GM23338 (cell line): ENCODE data around the gene ARL5C. TPM values are rescaled to one million over a fixed set of nuclear protein-coding genes. Genes with fewer than 3 reads are reported as not detected.

ENCODE experiments used
- ATAC-seq: fragments of 200-7000 bp; cut with Tn5 transposase; 3 replicates; pipeline ENCODE4 v1.9.1; 2020
- DNase-seq: peaks from one replicate; pipeline ENCODE4 v3.0.0-alpha.2; 2015; ENCODE audit warnings: low spot score
- H2AFZ ChIP-seq: fragments of 200-600 bp; sonication (generic); 2 replicates; pipeline ENCODE4 v1.8.0; 2016; ENCODE audit warnings: antibody characterized with exemption, mild to moderate bottlenecking, moderate library complexity
- H3F3A ChIP-seq: fragments of 200-600 bp; sonication (generic); replicated peaks from 2 replicates; pipeline ENCODE4 v1.8.0; 2017; ENCODE audit warnings: antibody characterized with exemption, mixed run types, low read depth
- H3K27ac ChIP-seq: fragments of 200-600 bp; sonication (generic); 2 replicates; pipeline ENCODE4 v1.6.1; 2016; ENCODE audit warnings: low read depth
- H3K27me3 ChIP-seq: fragments of 200-600 bp; sonication (generic); 2 replicates; pipeline ENCODE4 v1.8.0; 2016; ENCODE audit warnings: mild to moderate bottlenecking, mixed run types, moderate library complexity; ENCODE audit not compliant: insufficient read depth
- H3K36me3 ChIP-seq: fragments of 200-600 bp; sonication (generic); 2 replicates; pipeline ENCODE4 v1.8.0; 2016; ENCODE audit warnings: mild to moderate bottlenecking; ENCODE audit not compliant: insufficient read depth
- H3K4me1 ChIP-seq: fragments of 200-600 bp; sonication (generic); 2 replicates; pipeline ENCODE4 v1.8.0; 2016; ENCODE audit warnings: mild to moderate bottlenecking, moderate library complexity; ENCODE audit not compliant: insufficient read depth
- H3K4me2 ChIP-seq: fragments of 200-600 bp; sonication (generic); 2 replicates; pipeline ENCODE4 v1.7.1; 2017; ENCODE audit warnings: mixed run types
- H3K4me3 ChIP-seq: fragments of 200-600 bp; sonication (generic); 2 replicates; pipeline ENCODE4 v1.6.1; 2016; ENCODE audit warnings: mixed run types
- H3K79me2 ChIP-seq: fragments of 200-600 bp; sonication (generic); replicated peaks from 2 replicates; pipeline ENCODE4 v1.8.0; 2017; ENCODE audit warnings: mild to moderate bottlenecking; ENCODE audit not compliant: insufficient read depth
- H3K9me2 ChIP-seq: fragments of 200-600 bp; sonication (generic); 2 replicates; pipeline ENCODE4 v1.8.0; 2017; ENCODE audit not compliant: insufficient read depth
- H4K20me1 ChIP-seq: fragments of 200-600 bp; sonication (generic); replicated peaks from 2 replicates; pipeline ENCODE4 v1.8.0; 2017; ENCODE audit warnings: mild to moderate bottlenecking; ENCODE audit not compliant: insufficient read depth
- H3K27ac Mint-ChIP-seq: 2 replicates; pipeline ENCODE4 v1.8.0; 2020; ENCODE audit warnings: inconsistent platforms, mild to moderate bottlenecking, moderate library complexity, mixed read lengths
- H3K27me3 Mint-ChIP-seq: 3 replicates; pipeline ENCODE4 v1.8.0; 2022; ENCODE audit warnings: low read depth, mild to moderate bottlenecking, moderate library complexity, mixed read lengths, inconsistent platforms; ENCODE audit not compliant: insufficient read depth, poor library complexity
- H3K36me3 Mint-ChIP-seq: 3 replicates; pipeline ENCODE4 v1.8.0; 2021; ENCODE audit warnings: low read depth, mild to moderate bottlenecking, inconsistent platforms, moderate library complexity, mixed read lengths
- H3K4me1 Mint-ChIP-seq: 3 replicates; pipeline ENCODE4 v1.8.0; 2020; ENCODE audit warnings: mild to moderate bottlenecking, inconsistent platforms, mixed read lengths
- H3K4me3 Mint-ChIP-seq: 3 replicates; pipeline ENCODE4 v1.8.0; 2021; ENCODE audit warnings: moderate library complexity, mild to moderate bottlenecking, inconsistent platforms, mixed read lengths
- H3K9me3 Mint-ChIP-seq: 3 replicates; pipeline ENCODE4 v1.8.0; 2020; ENCODE audit warnings: moderate library complexity, mild to moderate bottlenecking, inconsistent platforms, mixed read lengths
- CREB1 ChIP-seq: fragments of 250-450 bp; sonication (Bioruptor Pico); IDR thresholded peaks from 2 replicates; pipeline ENCODE4 v1.5.0; 2020; ENCODE audit warnings: low read depth, mild to moderate bottlenecking, moderate library complexity
- CTCF ChIP-seq, 2 experiments: fragments of 200-600 bp in 1 of 2; sonication (generic) in 1 of 2; conservative IDR thresholded peaks; 2 replicates each; pipeline versions ENCODE4 v1.5.1 to v1.6.1; 2016 to 2017; ENCODE audit warnings: antibody characterized with exemption in 2 of 2, low read depth in 2 of 2, mild to moderate bottlenecking in 2 of 2, moderate library complexity in 1 of 2
- EZH2 ChIP-seq: fragments of 200-600 bp; sonication (generic); IDR thresholded peaks from one replicate; pipeline ENCODE4 v1.8.0; 2017; ENCODE audit warnings: antibody characterized with exemption, mild to moderate bottlenecking, low read depth; ENCODE audit not compliant: unreplicated experiment
- JUNB ChIP-seq: IDR thresholded peaks from one replicate; pipeline ENCODE4 v1.6.1; 2016; ENCODE audit warnings: antibody characterized with exemption; ENCODE audit not compliant: unreplicated experiment
- NANOG ChIP-seq: IDR thresholded peaks from 2 replicates; pipeline ENCODE4 v1.6.1; 2016; ENCODE audit warnings: antibody characterized with exemption, borderline replicate concordance
- POLR2AphosphoS5 ChIP-seq: IDR thresholded peaks from 2 replicates; pipeline ENCODE4 v1.6.1; 2016; ENCODE audit warnings: antibody characterized with exemption, low read depth
- REST ChIP-seq: IDR thresholded peaks from one replicate; pipeline ENCODE4 v1.6.1; 2018; ENCODE audit warnings: antibody characterized with exemption; ENCODE audit not compliant: unreplicated experiment
- STAT1 ChIP-seq: IDR thresholded peaks from one replicate; pipeline ENCODE4 v1.6.1; 2016; ENCODE audit warnings: antibody characterized with exemption; ENCODE audit not compliant: unreplicated experiment
- ZNF114 ChIP-seq: fragments of 250-450 bp; sonication (Bioruptor Pico); IDR thresholded peaks from 2 replicates; pipeline ENCODE4 v1.5.0; 2020; ENCODE audit warnings: mild to moderate bottlenecking, moderate library complexity
- ZNF331 ChIP-seq: fragments of 250-450 bp; sonication (Bioruptor Pico); IDR thresholded peaks from 2 replicates; pipeline ENCODE4 v1.5.0; 2020; ENCODE audit warnings: low read depth, mild to moderate bottlenecking, moderate library complexity
- polyA plus RNA-seq: library from polyadenylated mRNA; unstranded; fragments of >200 nt; fragmentation: Nextera tagmentation; extraction: Ambion mirVana; gene quantifications from 2 replicates; pipeline ENCODE4 v1.2.1, GENCODE V29; 2016
- total RNA-seq: library from RNA; depleted of rRNA; stranded (reverse); fragments of >200 nt; shearing (Covaris generic); gene quantifications from 2 replicates; pipeline ENCODE4 v1.2.3, GENCODE V29; 2014
- TF ChIP-seq, protein P1 (sequence below): IDR thresholded peaks from 2 replicates; pipeline ENCODE4 v1.6.1; 2016; ENCODE audit warnings: antibody characterized with exemption
- TF ChIP-seq, protein P2 (sequence below): fragments of 250-450 bp; sonication (Bioruptor Pico); IDR thresholded peaks from 2 replicates; pipeline ENCODE4 v1.5.0; 2020; ENCODE audit warnings: mild to moderate bottlenecking, moderate library complexity

Gene ARL5C
- total and polyA plus RNA-seq, 2 experiments from 2014 or later, result not detected

- Mint-ChIP-seq H3K4me3 (peak overlapping the region; percentile 67), H3K36me3 (peaks cover 23% of the 10 kb centered on the region), H3K27ac (peak overlapping the region; percentile 94), H3K9me3 (no peaks in the 10 kb centered on the region; the same call in 2 of the 3 replicates), H3K27me3 (peaks cover 23% of the 10 kb centered on the region), H3K4me1 (peaks cover 39% of the 10 kb centered on the region)
- Histone ChIP-seq H3K4me2 (no peak overlapping the region), H3F3A (peaks cover 17% of the 10 kb centered on the region), H4K20me1 (no peaks in the 10 kb centered on the region), H3K9me2 (no peaks in the 10 kb centered on the region), H3K79me2 (no peaks in the 10 kb centered on the region), H2AFZ (no peak overlapping the region), H3K27ac (no peak overlapping the region), H3K4me1 (peaks cover 18% of the 10 kb centered on the region), H3K4me3 (no peak overlapping the region), H3K27me3 (no peaks in the 10 kb centered on the region), H3K36me3 (no peaks in the 10 kb centered on the region)
- peak; percentile 92 for ATAC-seq
- DNase-seq, result peak; percentile 98
- TF ChIP-seq, protein P1, sequence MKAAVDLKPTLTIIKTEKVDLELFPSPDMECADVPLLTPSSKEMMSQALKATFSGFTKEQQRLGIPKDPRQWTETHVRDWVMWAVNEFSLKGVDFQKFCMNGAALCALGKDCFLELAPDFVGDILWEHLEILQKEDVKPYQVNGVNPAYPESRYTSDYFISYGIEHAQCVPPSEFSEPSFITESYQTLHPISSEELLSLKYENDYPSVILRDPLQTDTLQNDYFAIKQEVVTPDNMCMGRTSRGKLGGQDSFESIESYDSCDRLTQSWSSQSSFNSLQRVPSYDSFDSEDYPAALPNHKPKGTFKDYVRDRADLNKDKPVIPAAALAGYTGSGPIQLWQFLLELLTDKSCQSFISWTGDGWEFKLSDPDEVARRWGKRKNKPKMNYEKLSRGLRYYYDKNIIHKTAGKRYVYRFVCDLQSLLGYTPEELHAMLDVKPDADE, result no peak
- no peak for TF ChIP-seq JUNB
- TF ChIP-seq CREB1 (CRISPR knock-in tag), result peak; percentile 75
- peak; percentile 56 for TF ChIP-seq POLR2AphosphoS5
- no peak for TF ChIP-seq ZNF331 (CRISPR knock-in tag)
- TF ChIP-seq, protein P2, sequence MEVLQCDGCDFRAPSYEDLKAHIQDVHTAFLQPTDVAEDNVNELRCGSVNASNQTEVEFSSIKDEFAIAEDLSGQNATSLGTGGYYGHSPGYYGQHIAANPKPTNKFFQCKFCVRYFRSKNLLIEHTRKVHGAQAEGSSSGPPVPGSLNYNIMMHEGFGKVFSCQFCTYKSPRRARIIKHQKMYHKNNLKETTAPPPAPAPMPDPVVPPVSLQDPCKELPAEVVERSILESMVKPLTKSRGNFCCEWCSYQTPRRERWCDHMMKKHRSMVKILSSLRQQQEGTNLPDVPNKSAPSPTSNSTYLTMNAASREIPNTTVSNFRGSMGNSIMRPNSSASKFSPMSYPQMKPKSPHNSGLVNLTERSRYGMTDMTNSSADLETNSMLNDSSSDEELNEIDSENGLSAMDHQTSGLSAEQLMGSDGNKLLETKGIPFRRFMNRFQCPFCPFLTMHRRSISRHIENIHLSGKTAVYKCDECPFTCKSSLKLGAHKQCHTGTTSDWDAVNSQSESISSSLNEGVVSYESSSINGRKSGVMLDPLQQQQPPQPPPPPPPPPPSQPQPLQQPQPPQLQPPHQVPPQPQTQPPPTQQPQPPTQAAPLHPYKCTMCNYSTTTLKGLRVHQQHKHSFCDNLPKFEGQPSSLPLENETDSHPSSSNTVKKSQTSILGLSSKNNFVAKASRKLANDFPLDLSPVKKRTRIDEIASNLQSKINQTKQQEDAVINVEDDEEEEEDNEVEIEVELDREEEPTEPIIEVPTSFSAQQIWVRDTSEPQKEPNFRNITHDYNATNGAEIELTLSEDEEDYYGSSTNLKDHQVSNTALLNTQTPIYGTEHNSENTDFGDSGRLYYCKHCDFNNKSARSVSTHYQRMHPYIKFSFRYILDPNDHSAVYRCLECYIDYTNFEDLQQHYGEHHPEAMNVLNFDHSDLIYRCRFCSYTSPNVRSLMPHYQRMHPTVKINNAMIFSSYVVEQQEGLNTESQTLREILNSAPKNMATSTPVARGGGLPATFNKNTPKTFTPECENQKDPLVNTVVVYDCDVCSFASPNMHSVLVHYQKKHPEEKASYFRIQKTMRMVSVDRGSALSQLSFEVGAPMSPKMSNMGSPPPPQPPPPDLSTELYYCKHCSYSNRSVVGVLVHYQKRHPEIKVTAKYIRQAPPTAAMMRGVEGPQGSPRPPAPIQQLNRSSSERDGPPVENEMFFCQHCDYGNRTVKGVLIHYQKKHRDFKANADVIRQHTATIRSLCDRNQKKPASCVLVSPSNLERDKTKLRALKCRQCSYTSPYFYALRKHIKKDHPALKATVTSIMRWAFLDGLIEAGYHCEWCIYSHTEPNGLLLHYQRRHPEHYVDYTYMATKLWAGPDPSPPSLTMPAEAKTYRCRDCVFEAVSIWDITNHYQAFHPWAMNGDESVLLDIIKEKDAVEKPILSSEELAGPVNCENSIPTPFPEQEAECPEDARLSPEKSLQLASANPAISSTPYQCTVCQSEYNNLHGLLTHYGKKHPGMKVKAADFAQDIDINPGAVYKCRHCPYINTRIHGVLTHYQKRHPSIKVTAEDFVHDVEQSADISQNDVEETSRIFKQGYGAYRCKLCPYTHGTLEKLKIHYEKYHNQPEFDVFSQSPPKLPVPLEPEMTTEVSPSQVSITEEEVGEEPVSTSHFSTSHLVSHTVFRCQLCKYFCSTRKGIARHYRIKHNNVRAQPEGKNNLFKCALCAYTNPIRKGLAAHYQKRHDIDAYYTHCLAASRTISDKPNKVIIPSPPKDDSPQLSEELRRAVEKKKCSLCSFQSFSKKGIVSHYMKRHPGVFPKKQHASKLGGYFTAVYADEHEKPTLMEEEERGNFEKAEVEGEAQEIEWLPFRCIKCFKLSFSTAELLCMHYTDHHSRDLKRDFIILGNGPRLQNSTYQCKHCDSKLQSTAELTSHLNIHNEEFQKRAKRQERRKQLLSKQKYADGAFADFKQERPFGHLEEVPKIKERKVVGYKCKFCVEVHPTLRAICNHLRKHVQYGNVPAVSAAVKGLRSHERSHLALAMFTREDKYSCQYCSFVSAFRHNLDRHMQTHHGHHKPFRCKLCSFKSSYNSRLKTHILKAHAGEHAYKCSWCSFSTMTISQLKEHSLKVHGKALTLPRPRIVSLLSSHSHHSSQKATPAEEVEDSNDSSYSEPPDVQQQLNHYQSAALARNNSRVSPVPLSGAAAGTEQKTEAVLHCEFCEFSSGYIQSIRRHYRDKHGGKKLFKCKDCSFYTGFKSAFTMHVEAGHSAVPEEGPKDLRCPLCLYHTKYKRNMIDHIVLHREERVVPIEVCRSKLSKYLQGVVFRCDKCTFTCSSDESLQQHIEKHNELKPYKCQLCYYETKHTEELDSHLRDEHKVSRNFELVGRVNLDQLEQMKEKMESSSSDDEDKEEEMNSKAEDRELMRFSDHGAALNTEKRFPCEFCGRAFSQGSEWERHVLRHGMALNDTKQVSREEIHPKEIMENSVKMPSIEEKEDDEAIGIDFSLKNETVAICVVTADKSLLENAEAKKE, result no peak
- TF ChIP-seq EZH2, result no peak
- no peak for TF ChIP-seq STAT1
- TF ChIP-seq REST, result no peak
- no peak for TF ChIP-seq CTCF (conservative IDR thresholded peaks at IDR 0.05; ENCODE audit: low read depth in 2 of 2)
- TF ChIP-seq ZNF114 (CRISPR knock-in tag), result no peak
- TF ChIP-seq NANOG, result no peak
Measured at GRCh38 chr17:39177256-39177655, 11.3 kb upstream of the ARL5C start.
